HG02981 (cell line): ENCODE data around the gene ASGR1.
"Not testable (repeated sequence)": the region's sequence is repeated elsewhere in the genome, so short reads cannot be mapped to it uniquely, and the experiment has no call there.

Experiments
- ATAC-seq: cut with Tn5 transposase; IDR thresholded peaks from one replicate; pipeline ENCODE4 v1.9.1; 2021; ENCODE audit warnings: mild to moderate bottlenecking, moderate library complexity; ENCODE audit not compliant: unreplicated experiment

The ASGR1 gene

GRCh38 chr17:7128160-7128559, 51.0 kb downstream of the ASGR1 start:
- ATAC-seq = no peak

DNA sequence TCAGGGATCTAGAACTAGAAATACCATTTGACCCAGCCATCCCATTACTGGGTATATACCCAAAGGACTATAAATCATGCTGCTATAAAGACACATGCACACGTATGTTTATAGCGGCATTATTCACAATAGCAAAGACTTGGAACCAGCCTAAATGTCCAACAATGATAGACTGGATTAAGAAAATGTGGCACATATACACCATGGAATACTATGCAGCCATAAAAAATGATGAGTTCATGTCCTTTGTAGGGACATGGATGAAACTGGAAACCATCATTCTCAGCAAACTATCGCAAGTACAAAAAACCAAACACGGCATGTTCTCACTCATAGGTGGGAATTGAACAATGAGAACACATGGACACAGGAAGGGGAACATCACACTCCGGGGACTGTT, 51.7 kb downstream of the ASGR1 start:
- not testable (repeated sequence) for ATAC-seq

- ATAC-seq = not testable (repeated sequence)
Measured at GRCh38 chr17:7126386-7126785, 52.8 kb downstream of the ASGR1 start.

DNA sequence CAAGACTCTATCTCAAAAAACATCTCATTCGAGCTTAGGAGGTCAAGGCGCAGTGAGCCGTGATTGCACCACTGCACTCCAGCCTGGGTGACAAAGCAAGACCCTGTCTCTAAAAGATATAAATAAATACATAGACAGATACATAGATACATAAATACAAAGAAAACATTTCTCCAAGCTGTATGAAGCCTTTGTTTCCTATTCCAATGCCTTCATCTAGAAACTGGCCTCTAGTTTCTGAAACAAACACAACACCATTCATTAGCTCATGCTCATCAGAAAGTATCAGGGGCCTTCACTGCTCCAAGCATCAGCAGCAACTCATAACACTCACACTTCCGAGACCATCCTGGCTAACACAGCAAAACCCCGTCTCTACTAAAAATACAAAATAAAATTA, 54.2 kb downstream of the ASGR1 start:
- ATAC-seq = no peak

DNA sequence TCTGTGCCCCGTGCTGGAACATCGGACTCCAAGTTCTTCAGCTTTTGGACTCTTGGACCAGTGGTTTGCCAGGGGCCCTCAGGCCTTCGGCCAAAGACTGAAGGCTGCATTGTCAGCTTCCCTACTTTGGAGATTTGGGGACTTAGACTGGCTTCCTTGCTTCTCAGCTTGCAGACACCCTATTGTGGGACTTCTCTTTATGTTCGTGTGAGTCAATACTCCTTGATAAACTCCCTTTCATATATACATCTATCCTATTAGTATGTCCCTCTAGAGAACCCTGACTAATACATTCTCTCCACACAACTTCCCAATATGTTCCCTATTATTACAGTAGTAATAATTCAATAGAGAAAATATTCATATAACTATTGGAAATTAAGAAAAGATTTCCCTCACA, 55.3 kb downstream of the ASGR1 start:
- ATAC-seq = no peak
